PC-9 (cell line): ENCODE data around the gene TENM4. TPM values are rescaled to one million over a fixed set of nuclear protein-coding genes. Genes with fewer than 3 reads are reported as not detected.

ENCODE experiments used
- BruUV-seq: library from RNA; stranded (reverse); fragments of 400-500 nt; replicated peaks from 2 replicates; lab custom pipeline; 2021; lab: Mats Ljungman, UMichigan
- CTCF ChIA-PET: fragments of 300-600 bp; sonication (Branson Sonifier 250); formaldehyde crosslinking; loops from one replicate; lab custom pipeline; 2022; ENCODE audit warnings: antibody characterized with exemption; lab: Charles Lee
- POLR2A ChIA-PET: fragments of 300-600 bp; sonication (Branson Sonifier 250); formaldehyde crosslinking; loops from one replicate; lab custom pipeline; 2022; ENCODE audit warnings: antibody characterized with exemption; ENCODE audit not compliant: unreplicated experiment; lab: Charles Lee
- DNase-seq, 2 experiments: peaks; one replicate each; pipeline versions ENCODE4 v3.0.0 to v3.0.0-alpha.2; 2015 to 2022; ENCODE audit warnings: mixed read lengths in 1 of 2
- H2AFZ ChIP-seq: fragments of 200-600 bp; sonication (generic); 2 replicates; pipeline ENCODE4 v1.8.1; 2017; ENCODE audit warnings: antibody characterized with exemption
- H3F3A ChIP-seq: fragments of 200-600 bp; sonication (generic); 2 replicates; pipeline ENCODE4 v1.8.1; 2017; ENCODE audit warnings: antibody characterized with exemption, mild to moderate bottlenecking, low read depth; ENCODE audit not compliant: insufficient read depth
- H3K27ac ChIP-seq: fragments of 200-600 bp; sonication (generic); 2 replicates; pipeline ENCODE4 v1.6.1; 2016; ENCODE audit warnings: mixed run types
- H3K27me3 ChIP-seq: fragments of 200-600 bp; sonication (generic); 2 replicates; pipeline ENCODE4 v1.6.1; 2016; ENCODE audit warnings: low read depth, mixed run types; ENCODE audit not compliant: insufficient read depth
- H3K36me3 ChIP-seq: fragments of 200-600 bp; sonication (generic); 2 replicates; pipeline ENCODE4 v1.6.1; 2016; ENCODE audit warnings: low read depth, mixed run types
- H3K4me1 ChIP-seq: fragments of 200-600 bp; sonication (generic); replicated peaks from 2 replicates; pipeline ENCODE4 v1.6.1; 2016; ENCODE audit warnings: mixed run types; ENCODE audit not compliant: insufficient read depth
- H3K4me2 ChIP-seq: fragments of 200-600 bp; sonication (generic); 2 replicates; pipeline ENCODE4 v1.6.1; 2017; ENCODE audit warnings: mixed run types
- H3K4me3 ChIP-seq: fragments of 200-600 bp; sonication (generic); 2 replicates; pipeline ENCODE4 v1.6.1; 2016; ENCODE audit warnings: mixed run types
- H3K79me2 ChIP-seq: fragments of 200-600 bp; sonication (generic); 2 replicates; pipeline ENCODE4 v1.6.1; 2017; ENCODE audit warnings: low read depth, mixed run types
- H3K9me2 ChIP-seq: fragments of 200-600 bp; sonication (generic); 2 replicates; pipeline ENCODE4 v1.8.1; 2017; ENCODE audit warnings: mild to moderate bottlenecking; ENCODE audit not compliant: insufficient read depth
- H3K9me3 ChIP-seq: fragments of 200-600 bp; sonication (generic); 2 replicates; pipeline ENCODE4 v1.8.1; 2016; ENCODE audit warnings: low read depth; ENCODE audit not compliant: insufficient read depth
- H4K20me1 ChIP-seq: fragments of 200-600 bp; sonication (generic); 2 replicates; pipeline ENCODE4 v1.8.1; 2017; ENCODE audit not compliant: insufficient read depth
- CTCF ChIP-seq: fragments of 200-600 bp; sonication (generic); conservative IDR thresholded peaks from 2 replicates; pipeline ENCODE4 v1.6.1; 2017; ENCODE audit warnings: mixed run types, antibody characterized with exemption, mild to moderate bottlenecking, moderate library complexity
- EZH2 ChIP-seq: fragments of 200-600 bp; sonication (generic); IDR thresholded peaks from 2 replicates; pipeline ENCODE4 v1.8.0; 2017; ENCODE audit warnings: antibody characterized with exemption, low read depth
- intact Hi-C: fragments of 100-400 bp; cut with micrococcal nuclease; formaldehyde crosslinking; loops from one replicate; pipeline ENCODE4 v1.10.0; 2022; ENCODE audit not compliant: unreplicated experiment
- total RNA-seq: library from RNA; stranded (reverse); gene quantifications from 2 replicates; pipeline ENCODE4 v1.2.3, GENCODE V29; 2021

Gene TENM4
- total RNA-seq, 1 experiment from 2014 or later, result not detected

GRCh38 chr11:79412761-79413160 lies 28.1 kb downstream of the TENM4 start:
- Histone ChIP-seq H3K27ac (no peak overlapping the region), H2AFZ (no peak overlapping the region), H3F3A (no peaks in the 10 kb centered on the region), H3K9me2 (no peaks in the 10 kb centered on the region), H3K27me3 (peaks cover 6% of the 10 kb centered on the region; the same call in 1 of the 2 replicates), H3K4me1 (peaks cover 21% of the 10 kb centered on the region; the same call in 1 of the 2 replicates), H3K4me3 (no peak overlapping the region), H3K36me3 (no peaks in the 10 kb centered on the region), H3K9me3 (no peaks in the 10 kb centered on the region), H4K20me1 (no peaks in the 10 kb centered on the region), H3K79me2 (no peaks in the 10 kb centered on the region), H3K4me2 (no peak overlapping the region)
- POLR2A ChIA-PET, result no interaction called here
- no TSS peak for BruUV-seq
- no peak for DNase-seq
- no peak for TF ChIP-seq EZH2
- TF ChIP-seq CTCF, result no peak
- intact Hi-C loops, result no loop called here
- CTCF ChIA-PET, result no interaction called here

GRCh38 chr11:79409330-79409729 lies 31.5 kb downstream of the TENM4 start:
- CTCF ChIA-PET, result no interaction called here
- POLR2A ChIA-PET, result no interaction called here
- intact Hi-C loops, result no loop called here

GRCh38 chr11:79406376-79406775 lies 34.5 kb downstream of the TENM4 start:
- intact Hi-C loops, result no loop called here

More at GRCh38 chr11:79409330-79409729, 31.5 kb downstream of the TENM4 start:
- no peak overlapping the region for H2AFZ ChIP-seq
- H3F3A ChIP-seq, result no peaks in the 10 kb centered on the region
- no peaks in the 10 kb centered on the region for H4K20me1 ChIP-seq
- H3K4me1 ChIP-seq, result peaks cover 2% of the 10 kb centered on the region; the same call in 1 of the 2 replicates
- no peak for DNase-seq
- H3K27ac ChIP-seq, result no peak overlapping the region
- H3K9me2 ChIP-seq, result no peaks in the 10 kb centered on the region
- TF ChIP-seq EZH2 (no peak), CTCF (no peak)
- H3K4me2 ChIP-seq, result no peak overlapping the region
- no peaks in the 10 kb centered on the region for H3K9me3 ChIP-seq
- no peak overlapping the region for H3K4me3 ChIP-seq
- BruUV-seq, result no TSS peak
- H3K27me3 ChIP-seq, result peaks cover 6% of the 10 kb centered on the region; the same call in 1 of the 2 replicates
- H3K36me3 ChIP-seq, result no peaks in the 10 kb centered on the region
- no peaks in the 10 kb centered on the region for H3K79me2 ChIP-seq

More at GRCh38 chr11:79406376-79406775, 34.5 kb downstream of the TENM4 start:
- DNase-seq, result no peak
- POLR2A ChIA-PET, result no interaction called here
- BruUV-seq, result no TSS peak
- Histone ChIP-seq H4K20me1 (no peaks in the 10 kb centered on the region), H3K27me3 (peaks cover 6% of the 10 kb centered on the region; the same call in 1 of the 2 replicates), H3K4me2 (no peak overlapping the region), H3K9me3 (no peaks in the 10 kb centered on the region), H3K4me3 (no peak overlapping the region), H3K4me1 (no peaks in the 10 kb centered on the region), H2AFZ (no peak overlapping the region), H3F3A (no peaks in the 10 kb centered on the region), H3K9me2 (no peaks in the 10 kb centered on the region), H3K36me3 (no peaks in the 10 kb centered on the region), H3K79me2 (no peaks in the 10 kb centered on the region), H3K27ac (no peak overlapping the region)
- TF ChIP-seq CTCF, result no peak
- no peak for TF ChIP-seq EZH2
- CTCF ChIA-PET, result interaction anchor here (0.6 kb wide), 1 partner anchor 33 kb away, joined by 4 read pairs; no protein-coding TSS in a partner anchor
